T-helper 17 cell (primary cell): Measurements from ENCODE around the gene CCT8L2. TPM values are rescaled to one million over a fixed set of nuclear protein-coding genes. Genes with fewer than 3 reads are reported as not detected.
"Not testable (repeated sequence)": the region's sequence is repeated elsewhere in the genome, so short reads cannot be mapped to it uniquely, and the experiment has no call there.

ENCODE experiments used
- ATAC-seq: fragments of 150-1000 bp; cut with Tn5 transposase; 2 replicates; pipeline ENCODE4 v1.10.0; 2021; ENCODE audit warnings: mild to moderate bottlenecking, moderate library complexity
- DNase-seq, 3 donors: peaks; one replicate each; pipeline versions ENCODE4 v3.0.0 to v3.0.0-alpha.2; 2020 to 2021
- H3K9me3 ChIP-seq: one replicate; pipeline ENCODE4 v1.7.0; 2013; ENCODE audit warnings: low read length, mild to moderate bottlenecking; ENCODE audit not compliant: control insufficient read depth, poor library complexity, severe bottlenecking
- H3K27ac Mint-ChIP-seq: one replicate; pipeline ENCODE4 v1.8.0; 2022; ENCODE audit warnings: mild to moderate bottlenecking, moderate library complexity, mixed read lengths
- H3K27me3 Mint-ChIP-seq: one replicate; pipeline ENCODE4 v1.8.0; 2022; ENCODE audit warnings: mixed read lengths
- H3K36me3 Mint-ChIP-seq: one replicate; pipeline ENCODE4 v1.8.0; 2022; ENCODE audit warnings: low read depth, mixed read lengths
- H3K4me1 Mint-ChIP-seq: one replicate; pipeline ENCODE4 v1.8.0; 2022; ENCODE audit warnings: mild to moderate bottlenecking, mixed read lengths
- H3K4me3 Mint-ChIP-seq: one replicate; pipeline ENCODE4 v1.8.0; 2022; ENCODE audit warnings: mild to moderate bottlenecking, moderate library complexity, mixed read lengths
- total RNA-seq, 4 donors: library from RNA in 2 of 4; stranded (reverse) in 2 of 4; gene quantifications; one replicate each; pipeline ENCODE4 v1.2.3 and lab custom pipeline; 2022 to 2026

Gene CCT8L2
- total RNA-seq, 2 donors from 2014 or later, result 0.16 TPM; not detected in 1

GRCh38 chr22:16603770-16604242 lies 11.2 kb upstream of the CCT8L2 start:
- H3K27ac Mint-ChIP-seq, H3K4me3 Mint-ChIP-seq: not testable (repeated sequence)
- H3K27me3 Mint-ChIP-seq, result peaks cover 31% of the 10 kb centered on the region

GRCh38 chr22:16603448-16603768 lies 10.8 kb upstream of the CCT8L2 start:
- Mint-ChIP-seq H3K4me1 (peaks cover 4% of the 10 kb centered on the region), H3K36me3 (no peaks in the 10 kb centered on the region), H3K4me3 (peak overlapping the region; percentile 55), H3K27ac (no peak overlapping the region), H3K27me3 (peaks cover 34% of the 10 kb centered on the region)
- DNase-seq (no peak), ATAC-seq (no peak)
- no peaks in the 10 kb centered on the region for H3K9me3 ChIP-seq

More at GRCh38 chr22:16603770-16604242, 11.2 kb upstream of the CCT8L2 start:
- peak; percentile 70 for ATAC-seq
- H3K4me1 Mint-ChIP-seq, H3K36me3 Mint-ChIP-seq, H3K9me3 ChIP-seq, DNase-seq: not testable (repeated sequence)

DNA sequence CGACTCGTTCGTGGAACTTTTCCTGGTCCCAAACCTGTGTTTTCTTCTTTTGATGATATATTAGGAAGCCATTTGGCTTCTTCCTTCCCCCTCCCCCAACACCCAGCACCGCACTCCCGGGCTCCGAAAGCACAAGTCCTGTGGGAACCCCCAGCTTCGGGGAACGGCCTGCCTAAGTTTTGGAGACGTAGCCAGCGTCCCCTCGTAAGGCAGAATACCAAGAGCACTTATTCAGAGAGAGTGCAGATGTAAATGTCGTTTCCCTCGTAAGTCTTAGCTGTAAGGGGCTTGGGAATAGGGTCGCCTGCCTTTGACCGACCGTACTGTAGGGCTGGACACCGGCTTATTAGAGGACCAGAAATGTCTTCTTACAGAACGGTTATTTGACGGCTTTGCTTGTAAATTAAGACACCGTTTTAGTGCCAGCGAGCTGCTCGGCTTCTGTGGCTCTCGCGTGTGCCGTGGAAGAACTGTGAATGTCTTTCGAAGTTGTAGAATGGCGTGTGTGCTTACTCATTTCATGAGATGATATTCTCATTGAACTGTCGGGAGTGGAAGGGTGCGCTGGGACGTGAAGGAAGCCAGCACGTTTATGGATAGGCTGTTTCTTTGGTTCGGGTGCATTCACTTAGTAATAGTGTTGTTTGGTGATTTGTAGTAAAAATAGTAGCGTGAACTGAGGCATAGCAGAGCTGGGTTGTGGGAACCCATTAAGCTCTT lies 10.3 kb upstream of the CCT8L2 start:
- H3K36me3 Mint-ChIP-seq, H3K9me3 ChIP-seq, ATAC-seq, H3K27ac Mint-ChIP-seq, DNase-seq, H3K4me1 Mint-ChIP-seq: not testable (repeated sequence)
- Mint-ChIP-seq H3K27me3 (peaks cover 35% of the 10 kb centered on the region), H3K4me3 (peak overlapping the region; percentile 55)

GRCh38 chr22:16602224-16602727 lies 9.7 kb upstream of the CCT8L2 start:
- not testable (repeated sequence) for H3K9me3 ChIP-seq, DNase-seq, ATAC-seq, H3K27ac Mint-ChIP-seq, H3K36me3 Mint-ChIP-seq, H3K4me1 Mint-ChIP-seq
- peaks cover 35% of the 10 kb centered on the region for H3K27me3 Mint-ChIP-seq
- peak overlapping the region; percentile 55 for H3K4me3 Mint-ChIP-seq

GRCh38 chr22:16601437-16602223 lies 9.0 kb upstream of the CCT8L2 start:
- no peak for DNase-seq
- H3K4me3 Mint-ChIP-seq, result peak overlapping the region; percentile 39
- H3K27ac Mint-ChIP-seq, result no peak overlapping the region

GRCh38 chr22:16600644-16601436 lies 8.2 kb upstream of the CCT8L2 start:
- not testable (repeated sequence) for H3K27ac Mint-ChIP-seq, DNase-seq, H3K36me3 Mint-ChIP-seq, H3K4me1 Mint-ChIP-seq, H3K9me3 ChIP-seq
- Mint-ChIP-seq H3K27me3 (peaks cover 30% of the 10 kb centered on the region), H3K4me3 (peak overlapping the region; percentile 41)
- ATAC-seq, result peak; percentile 25

More at GRCh38 chr22:16601437-16602223, 9.0 kb upstream of the CCT8L2 start:
- peaks cover 4% of the 10 kb centered on the region for H3K4me1 Mint-ChIP-seq
- peaks cover 31% of the 10 kb centered on the region for H3K27me3 Mint-ChIP-seq
- ATAC-seq, result peak; percentile 47
- no peaks in the 10 kb centered on the region for H3K9me3 ChIP-seq
- no peaks in the 10 kb centered on the region for H3K36me3 Mint-ChIP-seq

DNA sequence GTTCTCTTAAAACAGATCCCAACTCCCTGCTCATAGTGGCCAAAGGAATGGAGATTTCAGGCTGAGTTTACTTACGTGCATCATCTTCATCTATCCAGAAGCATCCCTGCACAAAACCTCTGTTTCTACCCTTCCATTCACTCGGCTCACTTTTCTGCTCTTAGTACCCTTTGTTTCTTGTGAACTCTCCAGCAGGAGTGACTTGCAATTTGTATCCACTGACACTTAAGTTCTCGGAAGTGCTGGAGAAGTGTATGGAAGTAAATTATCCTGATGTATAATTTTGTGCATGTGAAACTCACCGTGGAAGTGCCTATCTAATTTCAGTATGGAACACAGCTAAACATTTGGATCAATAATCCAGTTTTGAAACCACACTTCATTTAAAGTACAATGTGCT lies 7.0 kb upstream of the CCT8L2 start:
- H3K27ac Mint-ChIP-seq, H3K4me1 Mint-ChIP-seq, H3K4me3 Mint-ChIP-seq, DNase-seq, H3K9me3 ChIP-seq, ATAC-seq, H3K36me3 Mint-ChIP-seq: not testable (repeated sequence)
- H3K27me3 Mint-ChIP-seq, result peaks cover 30% of the 10 kb centered on the region

GRCh38 chr22:16595251-16595650 lies 2.6 kb upstream of the CCT8L2 start:
- H3K4me3 Mint-ChIP-seq, ATAC-seq, H3K4me1 Mint-ChIP-seq, H3K9me3 ChIP-seq, H3K27ac Mint-ChIP-seq, H3K36me3 Mint-ChIP-seq, DNase-seq: not testable (repeated sequence)
- peaks cover 20% of the 10 kb centered on the region for H3K27me3 Mint-ChIP-seq

DNA sequence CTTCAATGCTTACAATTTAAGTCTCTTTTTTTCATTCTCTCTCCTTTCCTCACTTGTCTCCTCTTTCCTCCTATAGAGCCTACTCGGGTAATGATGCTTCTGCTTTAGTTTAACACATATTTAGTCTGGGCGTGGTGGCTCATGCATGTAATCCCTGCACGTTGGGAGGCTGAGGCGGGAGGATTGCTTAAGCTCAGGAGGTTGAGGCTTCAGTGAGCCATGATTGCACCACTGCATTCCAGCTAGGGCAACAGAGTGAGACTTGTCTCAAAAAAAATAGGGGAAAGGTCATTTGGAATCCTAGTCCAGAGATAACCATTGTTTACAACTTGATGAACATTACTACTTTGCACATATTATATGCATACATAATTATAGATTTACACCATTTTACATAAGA lies 1.4 kb upstream of the CCT8L2 start:
- Mint-ChIP-seq H3K36me3 (no peaks in the 10 kb centered on the region), H3K4me3 (no peak overlapping the region), H3K27ac (no peak overlapping the region), H3K27me3 (peaks cover 10% of the 10 kb centered on the region), H3K4me1 (no peaks in the 10 kb centered on the region)
- H3K9me3 ChIP-seq, result no peaks in the 10 kb centered on the region
- ATAC-seq, result no peak
- DNase-seq, result no peak

- ATAC-seq, H3K9me3 ChIP-seq: not testable (repeated sequence)
These were observed 379 bp downstream of the CCT8L2 start for GRCh38 chr22:16592231-16592630.

GRCh38 chr22:16591136-16591535 lies 1.5 kb downstream of the CCT8L2 start:
- H3K9me3 ChIP-seq, H3K4me1 Mint-ChIP-seq, H3K27ac Mint-ChIP-seq, H3K4me3 Mint-ChIP-seq, ATAC-seq, H3K27me3 Mint-ChIP-seq, H3K36me3 Mint-ChIP-seq, DNase-seq: not testable (repeated sequence)

More at GRCh38 chr22:16592231-16592630, 379 bp downstream of the CCT8L2 start:
- not testable (repeated sequence) for H3K4me3 Mint-ChIP-seq, H3K36me3 Mint-ChIP-seq, DNase-seq, H3K27ac Mint-ChIP-seq, H3K4me1 Mint-ChIP-seq, H3K27me3 Mint-ChIP-seq

DNA sequence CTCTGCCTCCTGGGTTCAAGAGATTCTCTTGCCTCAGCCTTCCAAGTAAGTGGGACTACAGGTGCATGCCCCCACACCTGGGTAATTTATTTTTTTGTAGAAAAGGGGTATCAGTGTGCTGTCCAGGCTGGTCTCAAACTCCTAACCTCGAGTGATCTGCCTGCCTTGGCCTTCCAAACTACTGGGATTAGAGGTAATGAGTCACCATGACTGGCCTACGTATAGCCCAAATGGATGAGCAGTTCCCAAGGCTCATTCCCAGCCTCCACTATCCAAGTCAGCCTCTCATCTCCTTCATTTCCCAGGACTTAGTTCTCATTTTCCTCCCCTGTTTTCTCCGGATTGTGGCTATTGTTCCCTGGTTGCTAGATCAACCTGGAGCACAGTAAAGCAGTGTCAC lies 5.6 kb downstream of the CCT8L2 start:
- no peaks in the 10 kb centered on the region for H3K4me1 Mint-ChIP-seq
- no peak for ATAC-seq
- no peak overlapping the region for H3K27ac Mint-ChIP-seq
- no peaks in the 10 kb centered on the region for H3K36me3 Mint-ChIP-seq
- H3K27me3 Mint-ChIP-seq, result no peaks in the 10 kb centered on the region
- no peak overlapping the region for H3K4me3 Mint-ChIP-seq
- DNase-seq, result no peak
- H3K9me3 ChIP-seq, result no peaks in the 10 kb centered on the region

DNA sequence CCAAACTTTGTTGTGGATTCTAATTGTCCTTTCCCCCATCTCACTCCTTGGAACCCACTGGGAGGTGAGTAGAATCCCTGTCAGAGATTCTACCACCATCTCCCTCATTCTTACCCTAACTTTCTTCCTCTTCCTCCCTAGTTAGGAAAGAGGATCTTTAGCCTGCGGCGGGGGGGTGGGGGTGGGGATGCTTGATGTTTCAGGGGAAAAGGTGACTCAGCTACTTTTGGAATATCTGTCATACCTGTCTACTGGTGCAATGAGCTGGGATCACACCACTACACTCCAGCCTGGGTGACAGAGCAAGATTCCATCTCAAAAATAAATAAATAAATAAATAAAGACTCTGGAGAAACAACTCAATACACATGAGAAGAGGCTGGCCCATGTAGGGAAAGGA lies 6.4 kb downstream of the CCT8L2 start:
- no peaks in the 10 kb centered on the region for H3K4me1 Mint-ChIP-seq
- no peaks in the 10 kb centered on the region for H3K27me3 Mint-ChIP-seq
- H3K36me3 Mint-ChIP-seq, result no peaks in the 10 kb centered on the region
- ATAC-seq, result no peak
- H3K4me3 Mint-ChIP-seq, result no peak overlapping the region
- no peak for DNase-seq
- H3K27ac Mint-ChIP-seq, result no peak overlapping the region
- no peaks in the 10 kb centered on the region for H3K9me3 ChIP-seq
